SH-SY5Y (cell line): Measurements from ENCODE around the gene WDR91.

Experiments used
- GATA2 ChIP-seq: IDR thresholded peaks from 2 replicates; pipeline ENCODE4 v1.6.1; 2011; ENCODE audit warnings: mild to moderate bottlenecking, low read depth, low read length
- GATA3 ChIP-seq: IDR thresholded peaks from 2 replicates; pipeline ENCODE4 v1.6.1; 2011; ENCODE audit warnings: low read depth, mild to moderate bottlenecking, low read length, moderate library complexity

Gene WDR91

GRCh38 chr7:135151132-135151531 is 60.2 kb downstream of the WDR91 start:
- no peak for TF ChIP-seq GATA2
- no peak for TF ChIP-seq GATA3

- TF ChIP-seq GATA2 (no peak), GATA3 (no peak)
Observed at GRCh38 chr7:135150072-135150782, 61.1 kb downstream of the WDR91 start.

DNA sequence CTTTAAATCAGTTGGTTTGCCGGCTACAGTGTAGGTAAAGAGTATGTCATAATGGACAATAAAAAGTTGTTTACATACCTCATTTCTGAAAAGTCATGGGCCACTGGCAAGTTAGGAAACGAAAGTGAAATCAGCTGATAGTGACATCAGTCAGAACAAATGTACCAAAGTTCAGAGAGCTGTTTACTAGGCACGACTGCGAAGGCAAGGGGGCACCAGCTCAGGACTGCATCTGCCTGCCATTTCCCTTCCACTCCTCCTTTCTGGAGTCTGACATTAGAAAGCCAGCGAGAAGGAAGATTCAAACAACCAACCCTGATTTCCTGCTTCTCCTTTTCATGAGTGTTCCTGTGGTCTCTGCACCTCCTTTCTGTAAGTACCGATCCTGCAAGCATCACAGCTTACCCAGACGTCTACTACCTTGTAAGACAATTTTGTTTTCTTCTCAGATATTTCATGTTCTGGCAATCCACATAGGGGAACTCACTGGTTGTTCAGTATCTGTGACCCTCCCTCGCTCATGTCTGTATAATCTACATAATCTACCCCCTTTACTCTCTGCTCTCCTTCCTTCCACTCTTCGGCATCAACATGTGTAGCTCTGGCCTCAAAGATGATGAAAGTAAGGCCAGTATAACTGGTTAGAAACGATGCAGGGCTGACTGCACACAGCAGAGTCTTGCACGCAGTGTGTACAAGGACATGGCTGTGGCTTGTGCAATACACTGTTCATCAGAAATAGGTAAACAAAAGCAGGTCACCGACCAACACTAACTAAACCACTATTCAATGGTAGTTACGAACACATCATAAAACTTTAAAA is 63.2 kb downstream of the WDR91 start, which contains the start of gene TMEM140:
Gene TMEM140, plus strand, starts transcription at position 174 of the 823 bp plus-strand sequence. CDS start 16,370 bp downstream, outside the sequence.
- TF ChIP-seq GATA2 (no peak), GATA3 (no peak)

- no peak for TF ChIP-seq GATA3
- TF ChIP-seq GATA2: no peak
Observed at GRCh38 chr7:135147341-135147898, 63.9 kb downstream of the WDR91 start.

GRCh38 chr7:135143885-135144668 is 67.2 kb downstream of the WDR91 start:
- TF ChIP-seq GATA2 (no peak), GATA3 (no peak)
